Body of pancreas (tissue), 4 donors: ENCODE data around the gene TFRC.
"Not testable (repeated sequence)": the region's sequence is repeated elsewhere in the genome, so short reads cannot be mapped to it uniquely, and the experiment has no call there.

Experiments
- CTCF ChIP-seq, 7 experiments: fragments of 450-650 bp in 4 of 7; fragments of 200-600 bp in 3 of 7; sonication (generic) in 3 of 7; IDR thresholded peaks; one replicate each; pipeline ENCODE4 v1.5.1; 2016 to 2019; ENCODE audit warnings: antibody characterized with exemption in 7 of 7
- POLR2A ChIP-seq, 3 donors: fragments of 450-650 bp; IDR thresholded peaks; one replicate each; pipeline ENCODE4 v1.6.1; 2016; ENCODE audit warnings: antibody characterized with exemption in 3 of 3, mild to moderate bottlenecking in 2 of 3

DNA sequence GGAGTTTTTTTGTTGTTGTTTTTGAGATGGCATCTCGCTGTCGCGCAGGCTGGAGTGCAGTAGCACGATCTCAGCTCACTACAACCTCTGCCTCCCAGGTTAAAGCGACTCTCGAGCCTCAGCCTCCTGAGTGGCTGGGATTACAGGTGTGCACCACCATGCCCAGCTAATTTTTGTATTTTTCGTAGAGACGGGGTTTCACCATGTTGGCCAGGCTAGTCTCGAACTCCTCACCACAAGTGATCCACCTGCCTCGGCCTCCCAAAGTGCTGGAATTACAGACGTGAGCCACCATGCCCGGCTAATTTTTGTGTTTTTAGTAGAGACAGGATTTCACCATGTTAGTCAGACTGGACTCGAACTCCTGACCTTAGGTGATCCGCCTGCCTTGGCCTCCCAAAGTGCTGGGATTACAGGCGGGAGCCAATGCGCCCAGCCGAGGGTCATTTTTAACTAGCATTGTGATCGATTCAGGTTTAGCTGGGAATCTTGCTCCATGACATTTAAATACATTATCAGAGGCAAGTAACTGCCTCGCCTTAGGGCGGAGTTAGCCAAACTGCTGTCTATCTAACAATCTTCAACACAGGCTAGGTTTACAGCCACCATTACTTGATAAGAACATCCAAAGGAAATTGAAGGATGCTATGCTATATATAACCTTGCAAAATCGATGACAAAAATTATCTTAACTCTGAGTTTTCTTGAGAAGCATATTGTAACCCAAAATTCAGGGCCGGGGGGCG lies 1.6 kb downstream of the TFRC start:
- not testable (repeated sequence) for TF ChIP-seq POLR2A, CTCF (IDR thresholded peaks at IDR 0.05)
